Measurements from ENCODE around the gene ANO6. TPM values are rescaled to one million over a fixed set of nuclear protein-coding genes. Genes with fewer than 3 reads are reported as not detected.

The ANO6 gene
- total and polyA plus RNA-seq, 8 donors: 58.0 to 79.7 (median 66.1) TPM

DNA sequence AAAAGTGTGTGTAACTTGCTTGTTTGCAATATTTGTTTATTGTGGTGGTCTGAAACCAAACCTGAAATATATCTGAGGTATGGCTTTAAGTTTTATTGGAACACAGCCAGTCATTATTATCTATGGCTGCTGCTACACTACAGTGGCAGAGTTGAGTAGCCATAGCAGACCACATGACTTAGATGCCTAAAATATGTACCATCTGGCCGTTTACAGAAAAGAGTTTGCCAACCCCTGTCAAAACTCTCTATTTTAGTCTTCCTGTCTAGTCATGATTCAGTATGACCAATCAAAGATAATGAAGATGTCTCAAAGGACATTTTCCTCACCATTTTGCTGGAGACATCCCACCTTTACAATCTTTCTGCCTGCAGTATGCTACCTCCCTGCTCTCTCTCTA is 242.3 kb downstream of the ANO6 start:
- no peak for DNase-seq
- H3K4me3 ChIP-seq: no peak overlapping the region
- TF ChIP-seq, protein P1, sequence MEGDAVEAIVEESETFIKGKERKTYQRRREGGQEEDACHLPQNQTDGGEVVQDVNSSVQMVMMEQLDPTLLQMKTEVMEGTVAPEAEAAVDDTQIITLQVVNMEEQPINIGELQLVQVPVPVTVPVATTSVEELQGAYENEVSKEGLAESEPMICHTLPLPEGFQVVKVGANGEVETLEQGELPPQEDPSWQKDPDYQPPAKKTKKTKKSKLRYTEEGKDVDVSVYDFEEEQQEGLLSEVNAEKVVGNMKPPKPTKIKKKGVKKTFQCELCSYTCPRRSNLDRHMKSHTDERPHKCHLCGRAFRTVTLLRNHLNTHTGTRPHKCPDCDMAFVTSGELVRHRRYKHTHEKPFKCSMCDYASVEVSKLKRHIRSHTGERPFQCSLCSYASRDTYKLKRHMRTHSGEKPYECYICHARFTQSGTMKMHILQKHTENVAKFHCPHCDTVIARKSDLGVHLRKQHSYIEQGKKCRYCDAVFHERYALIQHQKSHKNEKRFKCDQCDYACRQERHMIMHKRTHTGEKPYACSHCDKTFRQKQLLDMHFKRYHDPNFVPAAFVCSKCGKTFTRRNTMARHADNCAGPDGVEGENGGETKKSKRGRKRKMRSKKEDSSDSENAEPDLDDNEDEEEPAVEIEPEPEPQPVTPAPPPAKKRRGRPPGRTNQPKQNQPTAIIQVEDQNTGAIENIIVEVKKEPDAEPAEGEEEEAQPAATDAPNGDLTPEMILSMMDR (IDR thresholded peaks at IDR 0.05): no peak
- intact Hi-C loops (cut with DNase I): no loop called here
- no peaks in the 10 kb centered on the region for H3K36me3 ChIP-seq
- H3K4me1 ChIP-seq: no peaks in the 10 kb centered on the region
- no peaks in the 10 kb centered on the region for H3K27me3 ChIP-seq
- no peaks in the 10 kb centered on the region for H3K9me3 ChIP-seq
- no peak overlapping the region for H3K27ac ChIP-seq
- no peak for ATAC-seq

DNA sequence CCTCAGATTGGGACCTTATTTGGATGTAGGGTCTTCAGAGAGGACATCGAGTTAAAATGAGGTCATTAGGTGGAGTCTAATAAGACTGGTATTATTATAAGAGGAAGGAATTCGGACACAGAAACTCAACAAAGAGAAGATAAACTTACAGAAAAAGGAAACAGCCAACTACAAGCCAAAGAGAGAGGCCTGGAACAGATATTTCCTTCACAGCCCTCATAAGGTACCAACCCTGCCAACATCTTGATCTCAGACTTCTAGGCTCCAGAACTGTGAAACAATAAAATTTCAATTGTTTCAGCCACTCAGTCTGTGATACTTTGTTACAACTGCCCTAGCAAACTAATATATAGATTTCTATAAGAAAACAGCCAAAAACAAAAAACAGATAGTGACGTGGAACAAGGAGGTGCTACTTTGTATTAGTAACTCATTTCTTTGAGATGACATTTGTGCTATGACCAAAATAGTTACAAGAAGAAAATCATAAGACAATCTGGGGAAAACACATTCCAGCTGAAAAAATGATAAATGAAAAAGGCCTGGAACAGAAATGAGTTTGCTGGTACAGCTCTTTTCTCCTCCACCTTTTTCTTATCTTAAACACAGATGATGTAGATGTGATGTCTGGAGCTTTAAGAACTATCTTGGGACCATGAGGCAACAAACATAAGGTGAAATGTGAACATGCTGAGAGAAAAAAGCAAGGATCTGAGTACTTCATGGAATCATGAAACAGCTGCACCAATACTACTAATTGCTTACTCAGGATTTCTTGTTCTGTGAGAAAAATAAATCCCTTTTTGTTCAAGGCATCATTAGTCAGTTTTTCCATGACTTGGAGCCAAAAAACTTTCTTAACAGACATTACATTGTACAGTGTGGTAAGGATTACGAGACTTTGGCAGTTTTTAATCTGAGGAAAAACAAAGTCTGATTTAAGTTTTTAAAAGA is 243.2 kb downstream of the ANO6 start:
- peak; percentile 30 for ATAC-seq
- no peak for DNase-seq
- TF ChIP-seq, protein P1 (IDR thresholded peaks at IDR 0.05): no peak
- Histone ChIP-seq H3K4me3 (no peak overlapping the region), H3K27ac (peak overlapping the region in 1 of 2 donors; percentile 16), H3K4me1 (no peaks in the 10 kb centered on the region), H3K9me3 (no peaks in the 10 kb centered on the region), H3K27me3 (no peaks in the 10 kb centered on the region), H3K36me3 (no peaks in the 10 kb centered on the region)
- intact Hi-C loops (cut with DNase I): no loop called here

DNA sequence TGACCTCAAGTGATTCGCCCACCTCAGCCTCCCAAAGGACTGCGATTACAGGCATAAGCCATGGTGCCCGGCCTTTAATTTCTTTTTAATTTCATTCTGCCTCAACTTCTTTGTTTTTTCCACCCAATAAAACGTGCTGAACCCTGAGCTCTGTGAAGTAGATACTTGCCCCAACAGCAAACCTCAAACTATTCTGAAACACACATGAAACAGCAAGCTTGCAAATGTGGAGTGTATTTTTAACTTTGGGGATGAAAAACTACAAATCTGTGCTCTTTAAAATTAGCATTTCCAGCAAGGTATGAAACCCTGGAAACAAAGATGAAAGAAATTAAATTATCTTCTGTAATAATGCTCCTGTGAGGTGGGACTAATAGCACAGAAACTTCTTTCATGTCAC is 246.6 kb downstream of the ANO6 start:
- intact Hi-C loops (cut with DNase I): no loop called here
- TF ChIP-seq, protein P1 (IDR thresholded peaks at IDR 0.05): no peak
- Histone ChIP-seq H3K4me3 (no peak overlapping the region), H3K9me3 (no peaks in the 10 kb centered on the region), H3K36me3 (no peaks in the 10 kb centered on the region), H3K4me1 (no peaks in the 10 kb centered on the region), H3K27ac (no peak overlapping the region), H3K27me3 (no peaks in the 10 kb centered on the region)
- ATAC-seq (no peak), DNase-seq (no peak)

DNA sequence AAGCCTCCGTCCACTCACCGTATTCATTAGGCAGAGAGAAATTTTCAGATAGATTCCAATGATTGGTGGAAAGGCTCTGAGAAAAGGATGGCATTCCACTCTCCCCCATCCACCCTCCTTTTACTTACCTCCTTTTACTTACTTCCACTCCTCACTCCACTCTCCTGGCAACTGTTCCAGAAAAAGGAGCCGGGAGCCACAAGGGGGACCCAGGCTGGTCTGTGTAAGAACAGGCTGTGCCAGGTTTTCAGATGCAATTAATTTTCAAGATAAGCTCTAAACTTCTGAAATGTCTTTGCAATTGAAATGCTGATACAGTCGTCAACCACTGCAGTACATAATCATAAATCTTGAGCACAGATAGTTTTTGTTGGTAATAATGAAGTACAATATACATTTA is 248.8 kb downstream of the ANO6 start:
- Histone ChIP-seq H3K4me3 (no peak overlapping the region), H3K9me3 (no peaks in the 10 kb centered on the region), H3K4me1 (no peaks in the 10 kb centered on the region), H3K27me3 (no peaks in the 10 kb centered on the region), H3K27ac (no peak overlapping the region), H3K36me3 (no peaks in the 10 kb centered on the region)
- TF ChIP-seq, protein P1 (IDR thresholded peaks at IDR 0.05): no peak
- intact Hi-C loops (cut with DNase I): no loop called here
- DNase-seq (peak in 1 of 4 donors; percentile 10), ATAC-seq (no peak)

DNA sequence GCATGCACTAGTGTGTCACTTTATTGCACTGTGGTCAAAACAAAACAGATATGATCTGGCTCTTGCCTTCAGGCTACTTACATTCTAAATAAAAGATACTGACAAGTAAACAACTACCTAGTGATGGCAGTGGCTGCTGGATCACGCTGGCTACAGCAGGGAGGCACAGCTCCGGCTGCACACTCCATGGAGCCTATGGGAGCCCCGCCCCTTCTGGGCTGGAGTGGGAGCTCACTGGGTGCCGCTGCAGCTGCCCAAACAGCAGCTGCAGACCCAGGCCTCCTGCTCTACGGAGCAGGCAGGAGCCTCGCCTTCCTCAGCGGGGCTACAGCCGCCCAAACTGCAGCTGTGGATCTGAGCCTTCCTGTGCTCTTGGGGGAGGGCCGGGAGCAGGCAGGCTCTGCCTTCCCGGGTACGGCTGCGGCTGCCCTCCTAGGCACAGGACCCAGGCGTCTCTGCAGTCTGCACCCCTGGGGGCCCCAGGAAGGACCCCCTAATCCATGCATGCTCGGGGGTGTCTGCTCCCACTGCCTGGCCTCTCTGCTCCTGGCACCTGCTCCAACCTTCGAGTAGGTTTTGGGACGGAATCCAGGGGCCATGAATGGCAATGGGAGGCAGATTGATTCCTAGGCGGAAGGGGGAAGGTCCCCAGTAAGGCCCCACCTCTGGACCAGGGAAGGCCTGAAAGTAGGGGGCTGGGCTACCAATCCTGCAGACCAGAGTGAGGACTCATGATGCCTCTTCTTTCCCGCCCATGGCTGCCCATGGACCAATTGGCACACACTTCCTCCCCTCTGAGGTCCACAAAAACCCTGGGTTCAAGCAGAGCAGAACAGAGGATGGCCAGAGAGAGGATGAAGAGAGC is 253.1 kb downstream of the ANO6 start:
- Histone ChIP-seq H3K27me3 (no peaks in the 10 kb centered on the region), H3K36me3 (no peaks in the 10 kb centered on the region), H3K4me1 (no peaks in the 10 kb centered on the region), H3K9me3 (no peaks in the 10 kb centered on the region), H3K4me3 (no peak overlapping the region), H3K27ac (no peak overlapping the region)
- DNase-seq (peak in 1 of 4 donors; percentile 45), ATAC-seq (no peak)
- TF ChIP-seq, protein P1 (IDR thresholded peaks at IDR 0.05): no peak
- intact Hi-C loops (cut with DNase I): no loop called here
